Mesenchymal stem cell (in vitro differentiated cells and primary cell): ENCODE results near the gene IGF2BP2.

Experiments
- DNase-seq: peaks from one replicate; pipeline ENCODE4 v3.0.0-alpha.2; 2013
- H2AFZ ChIP-seq: one replicate; pipeline ENCODE4 v1.6.1; 2013; ENCODE audit warnings: low read depth, mild to moderate bottlenecking, control low read depth, inconsistent platforms, low read length, moderate library complexity
- H2AK5ac ChIP-seq: 2 replicates; pipeline ENCODE4 v1.6.1; 2013; ENCODE audit warnings: low read length, moderate library complexity, mild to moderate bottlenecking, inconsistent platforms; ENCODE audit not compliant: severe bottlenecking
- H2BK120ac ChIP-seq: one replicate; pipeline ENCODE4 v1.6.1; 2013; ENCODE audit warnings: low read depth, mild to moderate bottlenecking, inconsistent platforms, low read length, moderate library complexity
- H2BK12ac ChIP-seq, 2 experiments: one replicate each; pipeline ENCODE4 v1.6.1; 2013; ENCODE audit warnings: inconsistent platforms in 2 of 2, low read length in 2 of 2, mild to moderate bottlenecking in 2 of 2, moderate library complexity in 2 of 2, control low read depth in 1 of 2
- H2BK15ac ChIP-seq: one replicate; pipeline ENCODE4 v1.6.1; 2013; ENCODE audit warnings: mild to moderate bottlenecking, low read depth, inconsistent platforms; ENCODE audit not compliant: poor library complexity, severe bottlenecking
- H2BK5ac ChIP-seq: 2 replicates; pipeline ENCODE4 v1.6.1; 2013; ENCODE audit warnings: low read depth, mild to moderate bottlenecking, low read length, control low read depth, inconsistent platforms; ENCODE audit not compliant: poor library complexity, severe bottlenecking
- H3K14ac ChIP-seq, 2 experiments: one replicate each; pipeline ENCODE4 v1.6.1; 2013; ENCODE audit warnings: inconsistent platforms in 2 of 2, low read length in 2 of 2, control low read depth in 1 of 2, mild to moderate bottlenecking in 1 of 2, moderate library complexity in 1 of 2
- H3K18ac ChIP-seq, 2 experiments: one replicate each; pipeline ENCODE4 v1.6.1; 2013; ENCODE audit warnings: inconsistent platforms in 2 of 2, low read length in 2 of 2, control low read depth in 1 of 2, low read depth in 1 of 2, mild to moderate bottlenecking in 1 of 2
- H3K23ac ChIP-seq, 2 experiments: one replicate each; pipeline ENCODE4 v1.6.1; 2013; ENCODE audit warnings: inconsistent platforms in 2 of 2, low read length in 2 of 2, mild to moderate bottlenecking in 2 of 2, moderate library complexity in 2 of 2, control low read depth in 1 of 2
- H3K27ac ChIP-seq: 2 replicates; pipeline ENCODE4 v1.5.1; 2013; ENCODE audit warnings: mild to moderate bottlenecking, moderate library complexity, low read length, control low read depth, inconsistent platforms; ENCODE audit not compliant: poor library complexity, severe bottlenecking
- H3K27me3 ChIP-seq, 2 experiments: 2 replicates each; pipeline versions ENCODE4 v1.6.1 to v1.7.0; 2013; ENCODE audit warnings: low read length in 2 of 2, mild to moderate bottlenecking in 2 of 2, moderate library complexity in 2 of 2, control low read depth in 1 of 2, inconsistent platforms in 1 of 2; ENCODE audit not compliant: control insufficient read depth in 1 of 2, insufficient read depth in 1 of 2
- H3K36me3 ChIP-seq, 2 experiments: 2 replicates each; pipeline versions ENCODE4 v1.6.1 to v1.7.0; 2013; ENCODE audit warnings: low read length in 2 of 2, control low read depth in 1 of 2, inconsistent platforms in 1 of 2, low read depth in 1 of 2, mild to moderate bottlenecking in 1 of 2; ENCODE audit not compliant: insufficient read depth in 2 of 2, control insufficient read depth in 1 of 2
- H3K4ac ChIP-seq, 2 experiments: one replicate each; pipeline ENCODE4 v1.6.1; 2013; ENCODE audit warnings: inconsistent platforms in 2 of 2, low read length in 2 of 2, mild to moderate bottlenecking in 2 of 2, moderate library complexity in 2 of 2, control low read depth in 1 of 2, low read depth in 1 of 2
- H3K4me1 ChIP-seq: 2 replicates; pipeline ENCODE4 v1.6.1; 2013; ENCODE audit warnings: low read depth, low read length, control low read depth; ENCODE audit not compliant: control insufficient read depth, insufficient read depth
- H3K4me2 ChIP-seq: 2 replicates; pipeline ENCODE4 v1.6.1; 2013; ENCODE audit warnings: low read length, mild to moderate bottlenecking, inconsistent platforms; ENCODE audit not compliant: poor library complexity, severe bottlenecking
- H3K4me3 ChIP-seq, 2 experiments: 2 replicates each; pipeline versions ENCODE4 v1.5.1 to v1.7.0; 2013; ENCODE audit warnings: low read length in 2 of 2, mild to moderate bottlenecking in 2 of 2, control low read depth in 1 of 2, low read depth in 1 of 2; ENCODE audit not compliant: insufficient read depth in 1 of 2
- H3K79me1 ChIP-seq: replicated peaks from 2 replicates; pipeline ENCODE4 v1.6.1; 2013; ENCODE audit warnings: mild to moderate bottlenecking, control low read depth, low read length, inconsistent platforms; ENCODE audit not compliant: poor library complexity, severe bottlenecking
- H3K9ac ChIP-seq: 2 replicates; pipeline ENCODE4 v1.7.0; 2013; ENCODE audit warnings: mild to moderate bottlenecking, low read length, moderate library complexity
- H3K9me3 ChIP-seq: 2 replicates; pipeline ENCODE4 v1.7.0; 2013; ENCODE audit warnings: mild to moderate bottlenecking, low read length; ENCODE audit not compliant: control insufficient read depth
- H4K8ac ChIP-seq: one replicate; pipeline ENCODE4 v1.6.1; 2013; ENCODE audit warnings: inconsistent platforms, mild to moderate bottlenecking, low read length, moderate library complexity
- H4K91ac ChIP-seq: one replicate; pipeline ENCODE4 v1.6.1; 2013; ENCODE audit warnings: mild to moderate bottlenecking, low read length, inconsistent platforms
- WGBS: methylation state at CpG from one replicate; pipeline ENCODE4 v1.1.7; 2013; ENCODE audit warnings: mixed read lengths; 5-methylcytosine and 5-hydroxymethylcytosine counted together

The IGF2BP2 gene

DNA sequence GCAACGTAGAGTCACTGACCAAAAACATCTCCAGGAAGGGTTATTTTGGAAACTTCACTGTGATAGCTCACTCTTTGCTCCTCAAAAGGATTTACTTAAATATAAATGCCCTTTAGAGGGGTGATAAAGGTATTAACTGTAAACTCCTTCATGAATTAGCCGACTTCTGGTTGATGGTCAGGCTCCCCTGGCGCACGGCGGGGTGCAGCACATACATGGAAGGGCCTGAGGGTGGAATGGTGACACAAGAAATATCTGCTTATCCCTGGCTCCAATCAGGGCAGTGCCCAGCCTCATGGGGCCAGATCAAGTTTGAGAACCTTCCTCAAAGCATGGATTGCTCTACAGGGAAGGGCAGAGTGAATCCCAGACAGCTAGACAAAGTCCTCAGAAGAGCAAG, 116.5 kb downstream of the IGF2BP2 start:
- no peak overlapping the region for H4K91ac ChIP-seq
- no peak overlapping the region for H3K27ac ChIP-seq
- H3K18ac ChIP-seq, result no peak overlapping the region
- H2BK120ac ChIP-seq, result no peak overlapping the region
- no peak overlapping the region for H3K4ac ChIP-seq
- no peaks in the 10 kb centered on the region for H3K9me3 ChIP-seq
- DNase-seq, result no peak
- H2BK5ac ChIP-seq, result no peak overlapping the region
- 97% methylated on average over 4 of the region's 5 CpGs for WGBS
- H3K36me3 ChIP-seq, result peaks cover 0 to 2% of the 10 kb centered on the region in 2 experiments
- H3K14ac ChIP-seq, result no peak overlapping the region
- H3K27me3 ChIP-seq, result no peaks in the 10 kb centered on the region
- H3K4me3 ChIP-seq, result no peak overlapping the region
- no peak overlapping the region for H3K4me2 ChIP-seq
- peaks cover 12% of the 10 kb centered on the region for H3K4me1 ChIP-seq
- no peak overlapping the region for H3K23ac ChIP-seq
- no peak overlapping the region for H4K8ac ChIP-seq
- H3K79me1 ChIP-seq, result peaks cover 15% of the 10 kb centered on the region
- H3K9ac ChIP-seq, result no peak overlapping the region
- no peak overlapping the region for H2BK15ac ChIP-seq
- no peak overlapping the region for H2BK12ac ChIP-seq
- no peak overlapping the region for H2AK5ac ChIP-seq
- no peak overlapping the region for H2AFZ ChIP-seq

DNA sequence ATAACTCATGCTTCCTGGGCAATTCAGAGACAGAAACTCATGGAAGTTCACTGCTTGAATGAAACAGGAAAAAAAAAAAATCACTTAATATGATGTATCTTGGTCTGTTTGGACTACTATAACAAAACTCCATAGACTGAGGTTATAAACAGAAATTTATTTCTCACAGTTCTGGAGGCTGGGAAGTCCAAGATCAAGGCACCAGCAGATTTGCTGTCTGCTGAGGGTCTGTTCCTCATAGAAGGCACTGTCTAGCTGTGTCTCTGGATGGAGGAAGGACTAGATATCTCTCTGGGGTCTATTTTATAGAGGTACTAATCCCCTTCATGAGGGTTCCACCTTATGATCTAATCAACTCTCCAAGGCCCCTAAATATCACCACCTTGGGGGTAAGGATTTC, 119.3 kb downstream of the IGF2BP2 start:
- Histone ChIP-seq H2BK5ac (no peak overlapping the region), H3K9ac (no peak overlapping the region), H3K4me1 (peaks cover 16% of the 10 kb centered on the region), H3K18ac (no peak overlapping the region), H3K14ac (no peak overlapping the region), H3K4me2 (no peak overlapping the region), H3K4me3 (no peak overlapping the region), H4K91ac (no peak overlapping the region), H3K23ac (no peak overlapping the region), H3K9me3 (no peaks in the 10 kb centered on the region), H2BK15ac (no peak overlapping the region), H2AFZ (no peak overlapping the region), H3K79me1 (peaks cover 21% of the 10 kb centered on the region), H3K27ac (no peak overlapping the region), H3K27me3 (no peaks in the 10 kb centered on the region), H2AK5ac (no peak overlapping the region), H2BK12ac (no peak overlapping the region), H3K4ac (no peak overlapping the region), H4K8ac (no peak overlapping the region), H2BK120ac (no peak overlapping the region), H3K36me3 (peaks cover 0 to 2% of the 10 kb centered on the region in 2 experiments)
- no peak for DNase-seq

DNA sequence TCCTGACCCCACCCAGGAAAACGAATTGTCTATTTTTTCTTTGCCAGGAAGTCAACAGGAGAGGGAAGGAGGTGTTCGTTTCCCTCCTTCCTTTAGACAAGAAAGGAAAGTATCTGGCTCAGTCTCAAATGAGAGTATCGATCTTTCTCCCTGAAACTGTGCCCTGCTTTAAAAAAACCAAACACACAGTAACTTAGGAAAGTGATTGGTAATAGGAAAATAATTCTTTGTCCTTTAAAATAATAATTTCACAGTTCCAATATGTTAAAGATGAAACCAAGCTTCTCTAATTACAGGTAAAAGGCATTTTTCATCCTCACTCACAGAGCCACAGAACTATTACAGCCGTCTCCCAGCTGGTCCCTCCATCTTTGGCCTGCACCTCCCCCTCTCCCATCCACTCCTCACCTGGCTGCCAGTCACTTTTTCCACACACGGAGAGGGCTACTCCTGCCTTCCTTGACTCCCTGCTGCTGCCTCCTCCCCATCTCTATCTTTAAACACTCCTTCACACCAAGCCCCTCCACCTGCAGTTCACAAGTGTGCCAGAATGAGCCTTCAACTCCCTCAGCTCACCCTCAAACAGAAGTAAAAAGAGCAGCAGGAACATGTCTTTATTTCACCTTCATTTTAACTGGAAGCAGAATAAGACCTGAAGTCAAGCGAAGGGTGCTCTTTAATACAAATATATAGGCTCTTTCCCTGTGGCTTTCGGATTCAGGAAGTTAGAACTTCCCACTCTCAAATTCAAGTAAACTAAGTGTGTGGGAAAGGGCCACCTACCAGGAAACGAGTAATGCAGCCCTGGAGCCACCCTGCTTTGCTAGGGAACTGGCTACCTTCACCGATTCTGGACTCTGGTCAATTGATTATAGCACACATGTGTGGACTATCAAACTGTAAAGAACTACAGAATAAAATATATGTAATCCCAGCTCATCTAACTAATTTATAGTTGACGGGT, 122.3 kb downstream of the IGF2BP2 start:
- no peak overlapping the region for H2AFZ ChIP-seq
- no peaks in the 10 kb centered on the region for H3K27me3 ChIP-seq
- H3K9me3 ChIP-seq, result no peaks in the 10 kb centered on the region
- H3K4me3 ChIP-seq, result no peak overlapping the region
- peak overlapping the region; percentile 1 for H2BK120ac ChIP-seq
- H4K91ac ChIP-seq, result no peak overlapping the region
- no peak overlapping the region for H3K23ac ChIP-seq
- H3K36me3 ChIP-seq, result peaks cover 0 to 2% of the 10 kb centered on the region in 2 experiments
- DNase-seq, result no peak
- H2AK5ac ChIP-seq, result no peak overlapping the region
- no peak overlapping the region for H4K8ac ChIP-seq
- peak overlapping the region in 1 of 2 experiments; percentile 79 for H2BK12ac ChIP-seq
- H2BK15ac ChIP-seq, result no peak overlapping the region
- peaks cover 20% of the 10 kb centered on the region for H3K79me1 ChIP-seq
- H3K18ac ChIP-seq, result peak overlapping the region in 1 of 2 experiments; percentile 16
- H3K4ac ChIP-seq, result no peak overlapping the region
- WGBS, result 51% methylated on average over 5 of the region's 10 CpGs
- H3K14ac ChIP-seq, result peak overlapping the region in 1 of 2 experiments; percentile 44
- H3K4me1 ChIP-seq, result peaks cover 14% of the 10 kb centered on the region
- no peak overlapping the region for H3K4me2 ChIP-seq
- H2BK5ac ChIP-seq, result no peak overlapping the region
- peak overlapping the region; percentile 14 for H3K9ac ChIP-seq
- no peak overlapping the region for H3K27ac ChIP-seq

DNA sequence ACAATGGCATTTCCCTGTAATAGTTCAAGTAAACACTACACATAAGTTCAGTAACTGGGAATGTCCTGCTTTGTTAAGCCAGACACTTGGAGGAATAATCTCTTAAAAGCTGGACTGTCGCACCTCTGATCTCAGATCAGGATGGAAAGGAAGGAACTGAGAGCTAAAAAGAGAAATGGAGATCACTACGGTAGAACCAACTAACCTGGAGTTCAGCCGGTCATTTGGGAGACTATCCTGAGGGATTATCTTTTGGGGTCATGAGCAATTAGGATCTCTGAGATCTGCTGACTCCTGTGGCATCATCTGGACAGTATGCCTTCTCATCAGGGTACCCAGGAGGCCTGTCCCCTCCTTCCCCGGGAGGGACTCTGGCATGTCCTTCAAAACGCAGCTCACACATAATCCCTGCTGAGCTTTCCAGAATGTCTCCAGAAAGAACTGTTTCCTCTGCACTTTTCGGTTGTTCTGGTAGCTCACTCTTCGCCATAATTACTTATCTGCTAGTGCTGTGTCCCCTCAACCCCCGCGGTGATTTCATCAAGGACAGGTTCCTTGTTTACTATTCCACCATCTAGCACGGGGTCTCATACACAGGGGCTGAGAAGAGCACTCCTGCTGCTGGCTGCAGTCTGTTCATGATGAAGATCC, 123.1 kb downstream of the IGF2BP2 start:
- no peak for DNase-seq
- Histone ChIP-seq H3K27me3 (no peaks in the 10 kb centered on the region), H3K9me3 (no peaks in the 10 kb centered on the region), H2AK5ac (no peak overlapping the region), H4K91ac (no peak overlapping the region), H3K4me3 (no peak overlapping the region), H3K4ac (no peak overlapping the region), H2AFZ (no peak overlapping the region), H2BK120ac (peak overlapping the region; percentile 1), H3K9ac (peak overlapping the region; percentile 14), H4K8ac (no peak overlapping the region), H3K4me2 (no peak overlapping the region), H3K14ac (no peak overlapping the region), H2BK12ac (no peak overlapping the region), H3K18ac (peak overlapping the region in 1 of 2 experiments; percentile 55), H3K4me1 (peaks cover 14% of the 10 kb centered on the region), H2BK5ac (no peak overlapping the region), H3K23ac (no peak overlapping the region), H3K79me1 (peaks cover 20% of the 10 kb centered on the region), H3K27ac (no peak overlapping the region), H2BK15ac (no peak overlapping the region), H3K36me3 (peaks cover 0 to 2% of the 10 kb centered on the region in 2 experiments)
- WGBS, result 84% methylated on average over 10 of the region's 10 CpGs
